MM.1S (cell line): ENCODE measurements around the gene RBFOX2.

Source experiments
- DNase-seq: peaks from one replicate; pipeline ENCODE4 v3.0.0-alpha.2; 2015
- H2AFZ ChIP-seq: fragments of 300-600 bp; sonication (generic); 2 replicates; pipeline ENCODE4 v1.6.0; 2016; ENCODE audit warnings: antibody characterized with exemption, low read length
- H3F3A ChIP-seq: fragments of 300-600 bp; sonication (generic); 2 replicates; pipeline ENCODE4 v1.6.1; 2016; ENCODE audit warnings: mild to moderate bottlenecking, antibody characterized with exemption, low read length, moderate library complexity, mixed read lengths; ENCODE audit not compliant: insufficient read depth
- H3K27ac ChIP-seq: fragments of 300-600 bp; sonication (generic); 2 replicates; pipeline ENCODE4 v1.5.1; 2016; ENCODE audit warnings: mild to moderate bottlenecking, low read length
- H3K27me3 ChIP-seq: fragments of 300-600 bp; sonication (generic); replicated peaks from 2 replicates; pipeline ENCODE4 v1.6.0; 2016; ENCODE audit warnings: low read length; ENCODE audit not compliant: insufficient read depth
- H3K36me3 ChIP-seq: fragments of 300-600 bp; sonication (generic); replicated peaks from 2 replicates; pipeline ENCODE4 v1.6.1; 2016; ENCODE audit warnings: mild to moderate bottlenecking, low read length, mixed read lengths; ENCODE audit not compliant: insufficient read depth
- H3K4me1 ChIP-seq: fragments of 300-600 bp; sonication (generic); 2 replicates; pipeline ENCODE4 v1.6.1; 2016; ENCODE audit warnings: low read length, mixed read lengths
- H3K4me2 ChIP-seq: fragments of 300-600 bp; sonication (generic); 2 replicates; pipeline ENCODE4 v1.6.0; 2016; ENCODE audit warnings: low read depth, low read length
- H3K4me3 ChIP-seq: fragments of 300-600 bp; sonication (generic); 2 replicates; pipeline ENCODE4 v1.5.1; 2016; ENCODE audit warnings: low read length, mixed read lengths
- H3K79me2 ChIP-seq: fragments of 300-600 bp; sonication (generic); 2 replicates; pipeline ENCODE4 v1.6.1; 2016; ENCODE audit warnings: mixed run types, low read length, mixed read lengths
- H3K9ac ChIP-seq: fragments of 300-600 bp; sonication (generic); 2 replicates; pipeline ENCODE4 v1.6.1; 2016; ENCODE audit warnings: low read length, mixed read lengths
- H3K9me2 ChIP-seq: fragments of 300-600 bp; sonication (generic); replicated peaks from 2 replicates; pipeline ENCODE4 v1.6.1; 2016; ENCODE audit warnings: mild to moderate bottlenecking, low read length, mixed read lengths; ENCODE audit not compliant: insufficient read depth
- H3K9me3 ChIP-seq: fragments of 300-600 bp; sonication (generic); replicated peaks from 2 replicates; pipeline ENCODE4 v1.6.1; 2016; ENCODE audit warnings: mild to moderate bottlenecking, low read length, mixed read lengths; ENCODE audit not compliant: insufficient read depth
- H4K20me1 ChIP-seq: fragments of 300-600 bp; sonication (generic); 2 replicates; pipeline ENCODE4 v1.6.1; 2016; ENCODE audit warnings: mild to moderate bottlenecking, low read length, moderate library complexity, mixed read lengths; ENCODE audit not compliant: insufficient read depth
- CTCF ChIP-seq: fragments of 300-600 bp; sonication (generic); IDR thresholded peaks from 2 replicates; pipeline ENCODE4 v1.5.1; 2016; ENCODE audit warnings: antibody characterized with exemption, low read length, mixed read lengths
- EZH2 ChIP-seq: fragments of 300-600 bp; sonication (generic); optimal IDR thresholded peaks from 2 replicates; pipeline ENCODE3; 2017; ENCODE audit warnings: low read depth, mild to moderate bottlenecking, antibody characterized with exemption, low read length, mixed read lengths
- EZH2phosphoT487 ChIP-seq: fragments of 300-600 bp; sonication (generic); IDR thresholded peaks from 2 replicates; pipeline ENCODE4 v1.6.1; 2018; ENCODE audit warnings: antibody characterized with exemption, low read length

Gene RBFOX2

GRCh38 chr22:36002084-36002483, 26.5 kb downstream of the RBFOX2 start:
- Histone ChIP-seq H3K9me2 (no peaks in the 10 kb centered on the region), H3K9me3 (no peaks in the 10 kb centered on the region), H3F3A (no peaks in the 10 kb centered on the region), H3K4me3 (no peak overlapping the region), H3K27me3 (no peaks in the 10 kb centered on the region), H2AFZ (no peak overlapping the region), H3K27ac (no peak overlapping the region), H3K4me1 (no peaks in the 10 kb centered on the region), H3K79me2 (no peaks in the 10 kb centered on the region), H3K36me3 (no peaks in the 10 kb centered on the region), H4K20me1 (no peaks in the 10 kb centered on the region), H3K9ac (no peak overlapping the region), H3K4me2 (no peak overlapping the region)
- no peak for DNase-seq
- TF ChIP-seq EZH2phosphoT487: no peak
- TF ChIP-seq EZH2: no peak
- TF ChIP-seq CTCF: no peak

- H3K36me3 ChIP-seq: no peaks in the 10 kb centered on the region
- no peak overlapping the region for H3K4me3 ChIP-seq
- H2AFZ ChIP-seq: no peak overlapping the region
- no peaks in the 10 kb centered on the region for H3K79me2 ChIP-seq
- TF ChIP-seq CTCF (no peak), EZH2 (no peak), EZH2phosphoT487 (no peak)
- H3K4me1 ChIP-seq: no peaks in the 10 kb centered on the region
- H4K20me1 ChIP-seq: no peaks in the 10 kb centered on the region
- no peaks in the 10 kb centered on the region for H3F3A ChIP-seq
- H3K9ac ChIP-seq: no peak overlapping the region
- H3K9me2 ChIP-seq: no peaks in the 10 kb centered on the region
- H3K4me2 ChIP-seq: no peak overlapping the region
- no peaks in the 10 kb centered on the region for H3K9me3 ChIP-seq
- no peak overlapping the region for H3K27ac ChIP-seq
- no peaks in the 10 kb centered on the region for H3K27me3 ChIP-seq
- no peak for DNase-seq
Measured at GRCh38 chr22:35998748-35999147, 29.9 kb downstream of the RBFOX2 start.

GRCh38 chr22:35997438-35997837, 31.2 kb downstream of the RBFOX2 start:
- Histone ChIP-seq H3F3A (no peaks in the 10 kb centered on the region), H3K9ac (no peak overlapping the region), H3K4me1 (no peaks in the 10 kb centered on the region), H3K36me3 (no peaks in the 10 kb centered on the region), H3K4me3 (no peak overlapping the region), H3K4me2 (no peak overlapping the region), H3K9me2 (no peaks in the 10 kb centered on the region), H3K27ac (no peak overlapping the region), H4K20me1 (no peaks in the 10 kb centered on the region), H2AFZ (no peak overlapping the region), H3K27me3 (no peaks in the 10 kb centered on the region), H3K9me3 (no peaks in the 10 kb centered on the region), H3K79me2 (no peaks in the 10 kb centered on the region)
- TF ChIP-seq CTCF: no peak
- TF ChIP-seq EZH2: no peak
- TF ChIP-seq EZH2phosphoT487: no peak
- no peak for DNase-seq
